22Rv1 (cell line): ENCODE measurements around the gene MAN1C1.
A peak's percentile ranks its signal among the peaks of the same experiment; 100 is the strongest.

Source experiments
- ZFX ChIP-seq: fragments of 450-650 bp; IDR thresholded peaks from 2 replicates; pipeline ENCODE4 v1.6.1; 2017; ENCODE audit warnings: antibody characterized with exemption, borderline replicate concordance
- TF ChIP-seq, protein P1 (sequence below): fragments of 450-650 bp; IDR thresholded peaks from 2 replicates; pipeline ENCODE4 v1.5.1; 2017; ENCODE audit warnings: mild to moderate bottlenecking

DNA sequence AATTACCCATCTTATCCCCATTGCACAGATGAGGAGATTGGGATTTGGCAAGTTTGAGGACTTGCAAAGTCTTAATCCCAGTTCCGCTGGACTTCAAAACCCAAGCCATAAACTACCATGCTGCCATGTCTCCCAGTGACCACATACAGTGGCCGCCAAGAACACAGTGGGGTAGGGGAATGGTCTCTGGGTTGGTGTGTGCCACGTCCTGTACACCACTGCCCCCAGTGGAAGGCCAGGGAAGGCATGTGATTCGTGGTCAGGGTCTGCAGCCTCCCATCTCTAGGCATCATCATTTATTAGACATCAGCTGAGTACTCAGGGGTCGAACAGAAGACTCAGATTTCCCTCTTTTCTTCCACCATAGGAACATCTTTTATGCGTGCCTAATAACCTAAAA, 76.0 kb downstream of the MAN1C1 start:
- TF ChIP-seq, protein P1, sequence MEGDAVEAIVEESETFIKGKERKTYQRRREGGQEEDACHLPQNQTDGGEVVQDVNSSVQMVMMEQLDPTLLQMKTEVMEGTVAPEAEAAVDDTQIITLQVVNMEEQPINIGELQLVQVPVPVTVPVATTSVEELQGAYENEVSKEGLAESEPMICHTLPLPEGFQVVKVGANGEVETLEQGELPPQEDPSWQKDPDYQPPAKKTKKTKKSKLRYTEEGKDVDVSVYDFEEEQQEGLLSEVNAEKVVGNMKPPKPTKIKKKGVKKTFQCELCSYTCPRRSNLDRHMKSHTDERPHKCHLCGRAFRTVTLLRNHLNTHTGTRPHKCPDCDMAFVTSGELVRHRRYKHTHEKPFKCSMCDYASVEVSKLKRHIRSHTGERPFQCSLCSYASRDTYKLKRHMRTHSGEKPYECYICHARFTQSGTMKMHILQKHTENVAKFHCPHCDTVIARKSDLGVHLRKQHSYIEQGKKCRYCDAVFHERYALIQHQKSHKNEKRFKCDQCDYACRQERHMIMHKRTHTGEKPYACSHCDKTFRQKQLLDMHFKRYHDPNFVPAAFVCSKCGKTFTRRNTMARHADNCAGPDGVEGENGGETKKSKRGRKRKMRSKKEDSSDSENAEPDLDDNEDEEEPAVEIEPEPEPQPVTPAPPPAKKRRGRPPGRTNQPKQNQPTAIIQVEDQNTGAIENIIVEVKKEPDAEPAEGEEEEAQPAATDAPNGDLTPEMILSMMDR, result peak; percentile 72
- TF ChIP-seq ZFX, result no peak
